B cell (primary cell): Measurements from ENCODE around the gene MAP2K3. TPM values are rescaled to one million over a fixed set of nuclear protein-coding genes. Genes with fewer than 3 reads are reported as not detected.
"Not testable (repeated sequence)": the region's sequence is repeated elsewhere in the genome, so short reads cannot be mapped to it uniquely, and the experiment has no call there.

Experiments
- ATAC-seq: fragments of 200-7000 bp; cut with Tn5 transposase; one replicate; pipeline ENCODE4 v1.10.0; 2021; ENCODE audit warnings: low read depth, mild to moderate bottlenecking, moderate number of reproducible peaks, moderate library complexity
- CTCF ChIA-PET: fragments of 350-600 bp; sonication (Branson Sonifier 250); formaldehyde crosslinking; loops from one replicate; lab custom pipeline; 2021; ENCODE audit warnings: antibody characterized with exemption, inconsistent platforms; lab: Charles Lee
- POLR2A ChIA-PET: fragments of 350-600 bp; sonication (Branson Sonifier 250); formaldehyde crosslinking; loops from one replicate; lab custom pipeline; 2021; ENCODE audit warnings: antibody characterized with exemption; lab: Charles Lee
- DNase-seq: peaks from one replicate; pipeline ENCODE4 v3.0.0; 2013
- H2AFZ ChIP-seq: 2 replicates; pipeline ENCODE4 v1.6.1; 2012; ENCODE audit warnings: mild to moderate bottlenecking, low read depth, low read length; ENCODE audit not compliant: insufficient read depth, poor library complexity, severe bottlenecking
- H3K27ac ChIP-seq, 2 donors: 1 replicate in 1 of 2; 2 replicates in 1 of 2; pipeline ENCODE4 v1.5.1; 2012 to 2013; ENCODE audit warnings: low read length in 2 of 2, mild to moderate bottlenecking in 2 of 2, moderate library complexity in 1 of 2
- H3K27me3 ChIP-seq, 4 experiments: fragments of 200-600 bp in 1 of 4; sonication (generic) in 1 of 4; replicated peaks in 1 of 4; 1 replicate in 2 of 4; 2 replicates in 2 of 4; pipeline versions ENCODE4 v1.6.1 to v1.7.0; 2013 to 2016; ENCODE audit warnings: low read length in 3 of 4, mild to moderate bottlenecking in 2 of 4, mixed read lengths in 1 of 4, moderate library complexity in 1 of 4; ENCODE audit not compliant: insufficient read depth in 4 of 4, control insufficient read depth in 3 of 4; ENCODE audit errors: control extremely low read depth in 1 of 4
- H3K36me3 ChIP-seq, 2 experiments: replicated peaks in 1 of 2; 1 replicate in 1 of 2; 2 replicates in 1 of 2; pipeline versions ENCODE4 v1.6.1 to v1.7.1; 2013; ENCODE audit warnings: low read length in 1 of 2; ENCODE audit not compliant: insufficient read depth in 2 of 2, control insufficient read depth in 1 of 2; ENCODE audit errors: control extremely low read depth in 1 of 2, extremely low read depth in 1 of 2
- H3K4me1 ChIP-seq, 2 donors: fragments of 200-600 bp in 1 of 2; sonication (generic) in 1 of 2; 1 replicate in 1 of 2; 2 replicates in 1 of 2; pipeline versions ENCODE4 v1.5.1 to v1.6.1; 2013 to 2017; ENCODE audit warnings: low read length in 2 of 2; ENCODE audit not compliant: control insufficient read depth in 2 of 2, insufficient read depth in 2 of 2
- H3K4me2 ChIP-seq: replicated peaks from 2 replicates; pipeline ENCODE3; 2012; ENCODE audit warnings: mild to moderate bottlenecking, low read depth, low read length; ENCODE audit not compliant: poor library complexity, severe bottlenecking
- H3K4me3 ChIP-seq, 5 experiments: fragments of 200-600 bp in 1 of 5; sonication (generic) in 1 of 5; 1 replicate in 3 of 5; 2 replicates in 2 of 5; pipeline versions ENCODE4 v1.5.1 to v1.7.0; 2011 to 2016; ENCODE audit warnings: low read length in 4 of 5, mild to moderate bottlenecking in 4 of 5, low read depth in 2 of 5, control low read depth in 1 of 5, moderate library complexity in 1 of 5; ENCODE audit not compliant: insufficient read depth in 1 of 5; ENCODE audit errors: control extremely low read depth in 1 of 5, extremely low read depth in 1 of 5
- H3K79me2 ChIP-seq: fragments of 200-600 bp; sonication (generic); one replicate; pipeline ENCODE4 v1.6.0; 2016; ENCODE audit warnings: low read length; ENCODE audit not compliant: control insufficient read depth, insufficient read depth
- H3K9ac ChIP-seq: fragments of 200-600 bp; sonication (generic); 2 replicates; pipeline ENCODE4 v1.6.1; 2017; ENCODE audit warnings: mild to moderate bottlenecking, low read length, moderate library complexity
- H3K9me3 ChIP-seq, 3 donors: one replicate each; pipeline versions ENCODE4 v1.6.1 to v1.7.1; 2013; ENCODE audit warnings: low read length in 2 of 3; ENCODE audit not compliant: control insufficient read depth in 2 of 3, insufficient read depth in 1 of 3; ENCODE audit errors: control extremely low read depth in 1 of 3
- H4K20me1 ChIP-seq: 2 replicates; pipeline ENCODE4 v1.6.0; 2012; ENCODE audit warnings: mild to moderate bottlenecking, low read length; ENCODE audit not compliant: insufficient read depth, control insufficient read depth, poor library complexity, severe bottlenecking
- H3K27ac Mint-ChIP-seq: one replicate; pipeline ENCODE4 v1.8.0; 2021; ENCODE audit warnings: mixed read lengths
- H3K27me3 Mint-ChIP-seq: one replicate; pipeline ENCODE4 v1.8.0; 2021; ENCODE audit warnings: mixed read lengths
- H3K4me1 Mint-ChIP-seq: one replicate; pipeline ENCODE4 v1.8.0; 2021; ENCODE audit warnings: mixed read lengths
- H3K4me3 Mint-ChIP-seq: one replicate; pipeline ENCODE4 v1.8.0; 2021; ENCODE audit warnings: mixed read lengths
- H3K9me3 Mint-ChIP-seq: one replicate; pipeline ENCODE4 v1.8.0; 2022; ENCODE audit warnings: mixed read lengths; ENCODE audit not compliant: insufficient read depth
- CTCF ChIP-seq: fragments of 200-600 bp; IDR thresholded peaks from one replicate; pipeline ENCODE4 v1.8.0; 2022; ENCODE audit warnings: antibody characterized with exemption, mild to moderate bottlenecking
- EZH2 ChIP-seq: IDR thresholded peaks from 2 replicates; pipeline ENCODE4 v1.6.1; 2012; ENCODE audit warnings: borderline replicate concordance, low read depth, mild to moderate bottlenecking, moderate library complexity, low read length; ENCODE audit not compliant: insufficient read depth, poor library complexity, severe bottlenecking
- WGBS: methylation state at CpG from one replicate; pipeline ENCODE4 v1.1.5; 2013; ENCODE audit warnings: missing lambda C conversion rate; ENCODE audit not compliant: insufficient coverage; 5-methylcytosine and 5-hydroxymethylcytosine counted together
- intact Hi-C: fragments of 100-400 bp; cut with micrococcal nuclease; formaldehyde crosslinking; loops from one replicate; pipeline ENCODE4 v1.10.0; 2022
- polyA plus RNA-seq: library from polyadenylated mRNA; depleted of rRNA; stranded (reverse); fragments of >200 nt; gene quantifications from 2 replicates; pipeline ENCODE4 v1.2.3, GENCODE V29; 2012
- total RNA-seq, 2 donors: library from RNA; stranded (reverse); fragments of 120-200 nt in 1 of 2; gene quantifications; 1 replicate in 1 of 2; 2 replicates in 1 of 2; pipeline versions ENCODE4 v1.2.3 to v1.2.4, GENCODE V29; 2013 to 2022

MAP2K3 gene
- total and polyA plus RNA-seq, 2 donors (not counting 1 experiment from before 2014, with no cell fraction given): 61.0 to 118 TPM

- H3K27ac Mint-ChIP-seq: no peak overlapping the region
- Histone ChIP-seq H3K9me3 (peaks cover 0 to 32% (median 0%) of the 10 kb centered on the region in 3 donors), H3K27ac (no peak overlapping the region), H2AFZ (no peak overlapping the region), H3K4me3 (no peak overlapping the region), H3K4me2 (no peak overlapping the region), H3K4me1 (no peaks in the 10 kb centered on the region), H3K79me2 (peaks cover under 1% of the 10 kb centered on the region), H3K27me3 (no peaks in the 10 kb centered on the region), H3K36me3 (peaks cover 0 to 54% of the 10 kb centered on the region in 2 experiments), H4K20me1 (peaks cover 31% of the 10 kb centered on the region), H3K9ac (no peak overlapping the region)
- H3K9me3 Mint-ChIP-seq: no peaks in the 10 kb centered on the region
- no peak for TF ChIP-seq EZH2
- TF ChIP-seq CTCF: no peak
- WGBS: 82% methylated on average over 9 of the region's 9 CpGs
- no peak overlapping the region for H3K4me3 Mint-ChIP-seq
- H3K4me1 Mint-ChIP-seq: no peaks in the 10 kb centered on the region
- CTCF ChIA-PET: no interaction called here
- intact Hi-C loops: no loop called here
- POLR2A ChIA-PET: no interaction called here
- DNase-seq: no peak
- ATAC-seq: no peak
- no peaks in the 10 kb centered on the region for H3K27me3 Mint-ChIP-seq
Measured at GRCh38 chr17:21304091-21304490, 19.6 kb downstream of the MAP2K3 start.

GRCh38 chr17:21304551-21305151 lies 20.1 kb downstream of the MAP2K3 start:
- H3K4me1 Mint-ChIP-seq, H3K27me3 Mint-ChIP-seq, H3K4me3 ChIP-seq, H3K27ac Mint-ChIP-seq, H3K79me2 ChIP-seq, H3K9ac ChIP-seq, POLR2A ChIA-PET, intact Hi-C loops, ATAC-seq, H2AFZ ChIP-seq, H3K27ac ChIP-seq, H3K4me1 ChIP-seq, H3K27me3 ChIP-seq, CTCF ChIA-PET, H3K4me2 ChIP-seq, H3K4me3 Mint-ChIP-seq, DNase-seq, H3K9me3 Mint-ChIP-seq: not testable (repeated sequence)
- Histone ChIP-seq H4K20me1 (peaks cover 28% of the 10 kb centered on the region), H3K9me3 (peaks cover 0 to 31% (median 0%) of the 10 kb centered on the region in 3 donors), H3K36me3 (peaks cover 0 to 52% of the 10 kb centered on the region in 2 experiments)
- WGBS: 94% methylated on average over 14 of the region's 17 CpGs

GRCh38 chr17:21305431-21306180 lies 21.1 kb downstream of the MAP2K3 start:
- H3K9me3 Mint-ChIP-seq, H3K27ac Mint-ChIP-seq, H3K79me2 ChIP-seq, H3K27me3 Mint-ChIP-seq, H3K4me3 Mint-ChIP-seq, H3K4me1 Mint-ChIP-seq, ATAC-seq, intact Hi-C loops, H3K9ac ChIP-seq, H3K4me2 ChIP-seq, H3K27ac ChIP-seq, H3K27me3 ChIP-seq, DNase-seq, H3K4me1 ChIP-seq, POLR2A ChIA-PET, H2AFZ ChIP-seq, H3K4me3 ChIP-seq: not testable (repeated sequence)
- Histone ChIP-seq H3K9me3 (peaks cover 0 to 25% (median 0%) of the 10 kb centered on the region in 3 donors), H4K20me1 (peaks cover 24% of the 10 kb centered on the region), H3K36me3 (peaks cover 0 to 42% of the 10 kb centered on the region in 2 experiments)
- CTCF ChIA-PET: interaction anchor here (1.6 kb wide), 1 partner anchor 26 kb away, joined by 3 read pairs; no protein-coding TSS in a partner anchor
- 100% methylated on average over 8 of the region's 20 CpGs for WGBS
